ELR (cell line): ENCODE results near the gene GSC.
"Not testable (repeated sequence)": the region's sequence is repeated elsewhere in the genome, so short reads cannot be mapped to it uniquely, and the experiment has no call there.

Experiments
- DNase-seq: peaks from one replicate; pipeline ENCODE4 v3.0.0-alpha.2; 2015; ENCODE audit warnings: low read depth

The GSC gene

GRCh38 chr14:94771906-94772490, 2.1 kb upstream of the GSC start:
- no peak for DNase-seq

GRCh38 chr14:94771158-94771905, 1.4 kb upstream of the GSC start:
- no peak for DNase-seq

- no peak for DNase-seq
Measured at GRCh38 chr14:94770815-94771157, 873 bp upstream of the GSC start.

GRCh38 chr14:94770251-94770749, 387 bp upstream of the GSC start:
- DNase-seq: peak; percentile 58

- no peak for DNase-seq
Measured at GRCh38 chr14:94768521-94769390, 1.2 kb downstream of the GSC start.

GRCh38 chr14:94768141-94768520, 1.8 kb downstream of the GSC start:
- no peak for DNase-seq

GRCh38 chr14:94767321-94767878, 2.5 kb downstream of the GSC start:
- DNase-seq: no peak

GRCh38 chr14:94764573-94764972, 5.3 kb downstream of the GSC start:
- DNase-seq: no peak

GRCh38 chr14:94762431-94762830, 7.5 kb downstream of the GSC start:
- DNase-seq: no peak

- no peak for DNase-seq
Measured at GRCh38 chr14:94761997-94762377, 7.9 kb downstream of the GSC start.

GRCh38 chr14:94761348-94761996, 8.4 kb downstream of the GSC start:
- no peak for DNase-seq

GRCh38 chr14:94756310-94756882, 13.5 kb downstream of the GSC start:
- no peak for DNase-seq

GRCh38 chr14:94754391-94754942, 15.4 kb downstream of the GSC start:
- no peak for DNase-seq

- DNase-seq: no peak
Measured at GRCh38 chr14:94752591-94753436, 17.1 kb downstream of the GSC start.

- DNase-seq: no peak
Measured at GRCh38 chr14:94751956-94752355, 18.0 kb downstream of the GSC start.

- no peak for DNase-seq
Measured at GRCh38 chr14:94751321-94751720, 18.6 kb downstream of the GSC start.

GRCh38 chr14:94750371-94750770, 19.5 kb downstream of the GSC start:
- no peak for DNase-seq

GRCh38 chr14:94748667-94749347, 21.1 kb downstream of the GSC start:
- peak; percentile 45 for DNase-seq

GRCh38 chr14:94747739-94748138, 22.2 kb downstream of the GSC start:
- no peak for DNase-seq

- DNase-seq: not testable (repeated sequence)
Measured at GRCh38 chr14:94747153-94747552, 22.8 kb downstream of the GSC start.
